ENCODE measurements around the gene CLDN22.

Gene CLDN22

GRCh38 chr4:183276106-183276505 is 44.0 kb downstream of the CLDN22 start:
- ChIA-PET POLR2A (ENCODE audit: low non-redundant PET) (no interaction called here), CTCF (no interaction called here)
- no peak for DNase-seq (ENCODE audit: low spot score)
- no peak for TF ChIP-seq CTCF (conservative IDR thresholded peaks at IDR 0.05; ENCODE audit: low read depth)
- no peak overlapping the region for H3K27ac ChIP-seq

GRCh38 chr4:183272384-183272783 is 47.7 kb downstream of the CLDN22 start:
- no peak for DNase-seq (ENCODE audit: low spot score)
- TF ChIP-seq CTCF (conservative IDR thresholded peaks at IDR 0.05; ENCODE audit: low read depth) = no peak
- H3K27ac ChIP-seq = no peak overlapping the region
- ChIA-PET POLR2A (ENCODE audit: low non-redundant PET) (no interaction called here), CTCF (interaction anchor here (0.7 kb wide), 1 partner anchor 199 kb away, joined by 3 read pairs; no protein-coding TSS in a partner anchor)

GRCh38 chr4:183268556-183268955 is 51.5 kb downstream of the CLDN22 start:
- DNase-seq (ENCODE audit: low spot score) = no peak
- CTCF ChIA-PET = interaction anchor here (0.5 to 1.7 kb wide), 3 partner anchors 12 to 195 kb away, joined by 4 to 5 read pairs (median 4); no protein-coding TSS in a partner anchor
- H3K27ac ChIP-seq = no peak overlapping the region
- POLR2A ChIA-PET (ENCODE audit: low non-redundant PET) = no interaction called here
- no peak for TF ChIP-seq CTCF (conservative IDR thresholded peaks at IDR 0.05; ENCODE audit: low read depth)

All from RWPE1 (cell line).